Hypothalamus (tissue), 51 donors: Measurements from ENCODE around the gene CLDN22.
"Not testable (repeated sequence)": the region's sequence is repeated elsewhere in the genome, so short reads cannot be mapped to it uniquely, and the experiment has no call there.

Source experiments
- DNase-seq, 51 donors: peaks; one replicate each; lab custom pipeline; 2025; lab: John Stamatoyannopoulos, UW

The CLDN22 gene

GRCh38 chr4:183324056-183324455 lies 4.0 kb upstream of the CLDN22 start:
- not testable (repeated sequence) for DNase-seq

- DNase-seq: no peak
These were observed 3.2 kb upstream of the CLDN22 start for GRCh38 chr4:183323295-183323694.

GRCh38 chr4:183322326-183322725 lies 2.2 kb upstream of the CLDN22 start, which contains the start of gene CLDN24:
Gene CLDN24, minus strand, starts transcription at chr4:183322426. Its CDS starts 0 bp downstream, at chr4:183322426.
- DNase-seq: no peak

- DNase-seq: no peak
These were observed 1.4 kb upstream of the CLDN22 start for GRCh38 chr4:183321516-183321915.

GRCh38 chr4:183321079-183321478 lies 1.0 kb upstream of the CLDN22 start:
- peak in 1 of 51 donors; percentile 18 for DNase-seq

GRCh38 chr4:183318656-183319055 lies 1.4 kb downstream of the CLDN22 start:
- DNase-seq: no peak

GRCh38 chr4:183314806-183315205 lies 5.3 kb downstream of the CLDN22 start:
- DNase-seq: no peak

GRCh38 chr4:183314336-183314735 lies 5.7 kb downstream of the CLDN22 start:
- DNase-seq: no peak

- no peak for DNase-seq
These were observed 7.2 kb downstream of the CLDN22 start for GRCh38 chr4:183312841-183313240.

- no peak for DNase-seq
These were observed 13.3 kb downstream of the CLDN22 start for GRCh38 chr4:183306811-183307210.

GRCh38 chr4:183304538-183304937 lies 15.5 kb downstream of the CLDN22 start:
- no peak for DNase-seq

- no peak for DNase-seq
These were observed 16.0 kb downstream of the CLDN22 start for GRCh38 chr4:183304067-183304466.

- DNase-seq: no peak
These were observed 16.8 kb downstream of the CLDN22 start for GRCh38 chr4:183303301-183303700.

- DNase-seq: no peak
These were observed 19.4 kb downstream of the CLDN22 start for GRCh38 chr4:183300655-183301054.

GRCh38 chr4:183300070-183300469 lies 20.0 kb downstream of the CLDN22 start:
- DNase-seq: no peak

GRCh38 chr4:183299464-183299863 lies 20.6 kb downstream of the CLDN22 start:
- DNase-seq: no peak

- DNase-seq: no peak
These were observed 22.4 kb downstream of the CLDN22 start for GRCh38 chr4:183297675-183298074.

- DNase-seq: no peak
These were observed 24.4 kb downstream of the CLDN22 start for GRCh38 chr4:183295711-183296110.

GRCh38 chr4:183291070-183291469 lies 29.0 kb downstream of the CLDN22 start:
- DNase-seq: no peak

GRCh38 chr4:183289688-183290087 lies 30.4 kb downstream of the CLDN22 start:
- DNase-seq: no peak

- DNase-seq: no peak
These were observed 31.1 kb downstream of the CLDN22 start for GRCh38 chr4:183288955-183289354.

- DNase-seq: no peak
These were observed 32.4 kb downstream of the CLDN22 start for GRCh38 chr4:183287677-183288076.

GRCh38 chr4:183287309-183287659 lies 32.8 kb downstream of the CLDN22 start:
- no peak for DNase-seq
